AG09309 (cell line): ENCODE measurements around the gene HAUS6.

ENCODE experiments used
- DNase-seq: peaks from one replicate; pipeline ENCODE4 v3.0.0-alpha.2; 2010; ENCODE audit warnings: low read depth
- H3K4me3 ChIP-seq: 2 replicates; pipeline ENCODE4 v1.5.1; 2011; ENCODE audit warnings: mild to moderate bottlenecking, low read depth, low read length, moderate library complexity; ENCODE audit not compliant: control insufficient read depth
- CTCF ChIP-seq: IDR thresholded peaks from 2 replicates; pipeline ENCODE4 v1.5.1; 2011; ENCODE audit warnings: mild to moderate bottlenecking, low read depth, low read length, inconsistent platforms; ENCODE audit not compliant: insufficient read depth, control insufficient read depth; ENCODE audit errors: missing control alignments

The HAUS6 gene

GRCh38 chr9:19074229-19074628 is 28.5 kb downstream of the HAUS6 start:
- DNase-seq, result no peak
- no peak for TF ChIP-seq CTCF
- H3K4me3 ChIP-seq, result no peak overlapping the region

DNA sequence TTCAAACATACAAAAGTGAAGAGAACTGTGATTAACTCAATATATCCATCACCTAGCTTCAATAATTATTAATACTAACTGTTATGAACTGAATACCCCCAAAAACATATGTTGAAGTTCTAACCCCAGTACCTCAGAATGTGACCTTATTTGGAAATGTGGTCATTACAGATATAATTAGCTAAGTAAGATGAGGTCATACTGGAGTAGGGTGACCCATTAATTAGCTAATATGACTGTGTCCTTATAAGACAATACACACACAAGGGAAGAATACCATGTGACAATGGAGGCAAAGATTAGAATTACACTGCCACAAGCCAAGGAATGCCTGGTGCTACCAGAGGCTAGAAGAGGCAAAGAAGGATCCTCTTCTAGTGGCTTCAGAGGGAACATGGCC is 45.7 kb downstream of the HAUS6 start:
- DNase-seq, result no peak
- H3K4me3 ChIP-seq, result no peak overlapping the region
- TF ChIP-seq CTCF, result no peak

DNA sequence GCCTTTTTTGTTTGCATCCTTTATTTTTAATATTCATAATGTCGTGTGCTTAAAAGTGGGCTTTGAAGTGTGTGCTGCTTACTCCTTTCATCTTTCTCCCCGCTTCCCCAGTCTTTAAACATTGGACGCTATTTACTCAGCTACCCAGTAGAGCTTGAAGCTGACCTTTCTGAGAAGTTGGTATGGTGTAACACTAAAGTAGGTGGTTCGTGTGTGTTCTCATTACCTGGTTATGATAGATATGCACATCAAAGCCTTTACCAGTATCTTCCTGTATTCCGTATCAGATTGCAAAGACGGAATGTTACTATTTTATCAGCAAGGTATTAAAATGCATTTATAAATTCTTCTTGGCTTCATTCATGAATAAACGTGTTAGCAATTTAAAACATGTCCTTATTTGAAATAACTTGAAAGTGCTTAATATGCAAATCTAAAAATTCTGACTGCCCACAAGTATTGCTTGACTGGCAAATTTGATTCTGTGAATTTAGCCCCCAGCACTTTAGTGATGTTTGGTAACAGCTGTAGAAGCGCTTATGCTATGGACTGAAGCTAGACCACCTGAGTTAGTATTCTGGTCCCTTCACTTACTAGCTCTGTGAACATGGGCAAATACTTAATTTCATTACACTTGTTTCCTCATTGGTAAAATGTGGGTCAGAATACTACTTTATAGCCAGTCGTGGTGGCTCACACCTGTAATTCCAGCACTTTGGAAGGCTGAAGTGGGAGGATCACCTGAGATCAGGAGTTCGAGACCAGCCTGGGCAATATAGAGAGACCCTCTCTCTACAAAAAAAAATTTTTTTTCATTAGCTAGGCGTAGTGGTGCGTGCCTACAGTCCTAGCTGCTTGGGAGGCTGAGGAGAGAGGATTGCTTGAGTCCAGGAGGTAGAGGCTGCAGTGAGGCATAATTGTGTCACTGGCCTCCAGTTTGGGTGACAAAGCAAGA is 51.8 kb downstream of the HAUS6 start:
- H3K4me3 ChIP-seq, result peak overlapping the region; percentile 88

DNA sequence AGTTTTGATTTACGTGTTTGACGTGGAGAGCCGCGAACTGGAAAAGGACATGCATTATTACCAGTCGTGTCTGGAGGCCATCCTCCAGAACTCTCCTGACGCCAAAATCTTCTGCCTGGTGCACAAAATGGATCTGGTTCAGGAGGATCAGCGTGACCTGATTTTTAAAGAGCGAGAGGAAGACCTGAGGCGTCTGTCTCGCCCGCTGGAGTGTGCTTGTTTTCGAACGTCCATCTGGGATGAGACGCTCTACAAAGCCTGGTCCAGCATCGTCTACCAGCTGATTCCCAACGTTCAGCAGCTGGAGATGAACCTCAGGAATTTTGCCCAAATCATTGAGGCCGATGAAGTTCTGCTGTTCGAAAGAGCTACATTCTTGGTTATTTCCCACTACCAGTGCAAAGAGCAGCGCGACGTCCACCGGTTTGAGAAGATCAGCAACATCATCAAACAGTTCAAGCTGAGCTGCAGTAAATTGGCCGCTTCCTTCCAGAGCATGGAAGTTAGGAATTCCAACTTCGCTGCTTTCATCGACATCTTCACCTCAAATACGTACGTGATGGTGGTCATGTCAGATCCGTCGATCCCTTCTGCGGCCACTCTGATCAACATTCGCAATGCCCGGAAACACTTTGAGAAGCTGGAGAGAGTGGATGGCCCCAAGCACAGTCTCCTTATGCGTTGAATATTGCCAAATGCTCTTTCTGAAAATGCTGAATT is 52.6 kb downstream of the HAUS6 start:
- peak overlapping the region; percentile 88 for H3K4me3 ChIP-seq
- DNase-seq, result no peak
- no peak for TF ChIP-seq CTCF

More for the DNA sequence above, 51.8 kb downstream of the HAUS6 start:
- DNase-seq, result no peak
- no peak for TF ChIP-seq CTCF

DNA sequence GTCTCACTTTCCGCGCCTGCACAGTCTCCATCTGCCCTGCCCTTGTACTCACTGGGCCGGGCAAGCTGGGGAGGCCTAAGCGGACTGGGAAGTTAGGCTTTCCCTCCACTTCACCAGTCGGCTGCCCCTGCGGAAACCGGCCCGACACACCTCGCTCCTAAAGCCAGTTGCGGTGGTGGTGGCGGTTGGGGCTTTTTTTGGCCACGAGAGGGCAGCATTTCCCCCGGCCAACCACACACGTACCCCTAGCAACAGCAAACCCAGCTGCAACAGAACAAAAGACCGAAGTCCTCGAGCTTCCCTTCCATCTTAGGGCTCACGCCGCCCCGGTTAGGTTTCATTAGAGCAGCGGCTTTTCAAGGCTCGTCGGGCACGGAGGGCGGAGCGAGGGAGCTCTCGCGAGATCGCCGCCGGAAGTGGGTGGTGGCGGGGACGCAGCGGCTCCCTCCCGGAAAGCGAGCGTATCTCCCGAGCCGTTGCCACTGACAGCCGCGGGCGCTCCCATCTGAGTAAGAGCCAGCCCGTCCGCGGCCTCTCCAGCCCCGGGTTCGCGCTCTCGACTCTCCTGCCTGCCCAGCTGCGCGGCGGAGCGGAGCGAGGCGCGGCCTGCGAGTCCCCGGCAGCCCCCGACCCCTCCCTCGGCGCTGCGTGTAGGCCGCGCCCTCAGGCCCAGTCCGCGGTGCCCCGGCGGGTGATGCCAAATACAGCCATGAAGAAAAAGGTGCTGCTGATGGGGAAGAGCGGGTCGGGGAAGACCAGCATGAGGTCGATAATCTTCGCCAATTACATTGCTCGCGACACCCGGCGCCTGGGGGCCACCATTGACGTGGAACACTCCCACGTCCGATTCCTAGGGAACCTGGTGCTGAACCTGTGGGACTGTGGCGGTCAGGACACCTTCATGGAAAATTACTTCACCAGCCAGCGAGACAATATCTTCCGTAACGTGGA is 53.5 kb downstream of the HAUS6 start, which contains the start of gene RRAGA:
TSS of gene RRAGA (plus strand) at position 462 of the 951 bp plus-strand sequence. CDS start at position 695, 233 bp downstream.
- DNase-seq, result peak; percentile 90
- TF ChIP-seq CTCF, result peak; percentile 93
- H3K4me3 ChIP-seq, result peak within 1 kb of the TSS; percentile 88

GRCh38 chr9:19036611-19037010 is 66.1 kb downstream of the HAUS6 start:
- TF ChIP-seq CTCF, result peak; percentile 12
- DNase-seq, result no peak
- no peak overlapping the region for H3K4me3 ChIP-seq
